GM18508 (cell line): ENCODE results near the gene SLC38A11.

Experiments
- ATAC-seq: cut with Tn5 transposase; IDR thresholded peaks from one replicate; pipeline ENCODE4 v1.9.1; 2021; ENCODE audit warnings: moderate number of reproducible peaks; ENCODE audit not compliant: insufficient read depth, unreplicated experiment

SLC38A11 gene

GRCh38 chr2:164972216-164972615 lies 16.9 kb upstream of the SLC38A11 start:
- ATAC-seq, result no peak

GRCh38 chr2:164969909-164970690 lies 14.8 kb upstream of the SLC38A11 start:
- ATAC-seq, result no peak

GRCh38 chr2:164967781-164968228 lies 12.5 kb upstream of the SLC38A11 start:
- no peak for ATAC-seq

DNA sequence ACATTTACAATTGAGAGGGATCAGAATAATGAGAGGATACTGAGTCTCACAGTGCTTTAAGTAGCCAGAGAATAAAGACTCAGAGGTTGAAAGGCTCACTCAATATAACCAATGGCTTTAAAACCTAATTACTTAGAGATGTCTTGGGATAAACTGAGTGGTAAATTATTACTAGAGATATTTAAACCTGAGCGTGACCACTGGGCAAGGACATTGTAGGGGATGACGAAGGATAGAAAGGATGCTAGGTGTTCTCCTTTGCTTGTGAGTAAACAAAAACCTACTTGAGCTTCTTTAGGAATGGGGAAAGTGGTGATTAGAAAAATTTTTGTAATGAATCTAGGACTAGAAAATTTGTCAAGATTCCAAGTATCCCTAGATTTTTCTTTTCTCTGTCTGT lies 12.0 kb upstream of the SLC38A11 start:
- no peak for ATAC-seq

GRCh38 chr2:164964700-164965099 lies 9.4 kb upstream of the SLC38A11 start:
- no peak for ATAC-seq

DNA sequence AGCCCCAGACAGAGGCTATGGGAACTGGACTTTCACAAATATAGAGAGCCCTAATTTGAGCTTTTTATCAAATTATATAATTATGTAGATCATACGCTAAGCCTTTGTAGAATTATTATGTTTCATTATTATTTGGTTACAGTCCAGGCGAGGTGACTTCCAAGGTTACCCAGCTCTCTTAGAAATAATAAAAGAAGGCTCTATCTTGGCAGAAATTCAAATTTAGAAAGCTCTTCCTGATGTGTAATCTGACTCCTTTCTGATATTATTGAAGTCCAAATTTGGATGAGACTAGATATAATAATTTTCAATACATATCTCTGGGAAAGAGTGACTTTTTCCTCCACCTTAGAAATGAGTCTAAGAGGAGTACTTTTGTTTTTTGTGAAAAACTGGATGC lies 4.8 kb upstream of the SLC38A11 start:
- no peak for ATAC-seq

GRCh38 chr2:164954186-164954585 lies 1.1 kb downstream of the SLC38A11 start:
- no peak for ATAC-seq

DNA sequence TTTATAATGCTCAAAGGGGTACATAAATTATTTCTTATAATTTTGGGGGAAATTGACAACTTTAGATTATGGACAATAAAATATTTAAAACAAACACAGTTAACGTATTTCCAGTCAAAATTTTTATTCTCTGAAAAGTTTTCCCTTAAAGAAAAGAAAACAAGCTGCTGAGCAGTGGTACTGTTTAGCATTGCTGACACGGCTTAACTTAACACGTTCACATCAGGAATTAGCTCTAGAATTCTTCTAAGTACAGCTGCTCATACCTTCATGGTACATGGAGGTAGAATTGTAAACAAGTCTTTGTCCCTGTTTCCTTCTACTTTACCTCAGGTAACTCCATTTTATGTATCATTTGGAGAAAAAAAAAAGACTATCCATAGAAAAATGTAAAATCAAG lies 2.0 kb downstream of the SLC38A11 start:
- no peak for ATAC-seq

GRCh38 chr2:164952057-164952702 lies 3.1 kb downstream of the SLC38A11 start:
- ATAC-seq, result no peak

DNA sequence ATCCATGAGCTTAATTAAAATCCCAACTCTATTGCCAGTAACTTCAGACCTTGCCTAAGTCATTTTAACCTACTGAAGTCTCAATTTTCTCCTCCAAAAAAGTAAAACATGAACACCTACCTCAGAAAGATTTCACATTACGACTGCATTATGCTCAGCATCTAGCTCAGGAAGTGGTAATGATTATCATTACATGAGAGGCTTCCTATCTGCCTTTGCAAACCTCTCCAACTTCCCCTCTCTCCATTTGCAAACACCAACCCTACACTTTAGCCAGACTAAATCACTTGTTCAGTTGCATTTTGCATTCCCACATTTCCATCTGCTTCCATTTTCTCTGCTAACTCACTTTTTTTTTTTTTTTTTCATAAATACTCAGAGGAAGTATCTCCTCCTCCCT lies 6.8 kb downstream of the SLC38A11 start:
- no peak for ATAC-seq

- ATAC-seq, result no peak
These were observed 8.0 kb downstream of the SLC38A11 start for GRCh38 chr2:164947281-164947680.

DNA sequence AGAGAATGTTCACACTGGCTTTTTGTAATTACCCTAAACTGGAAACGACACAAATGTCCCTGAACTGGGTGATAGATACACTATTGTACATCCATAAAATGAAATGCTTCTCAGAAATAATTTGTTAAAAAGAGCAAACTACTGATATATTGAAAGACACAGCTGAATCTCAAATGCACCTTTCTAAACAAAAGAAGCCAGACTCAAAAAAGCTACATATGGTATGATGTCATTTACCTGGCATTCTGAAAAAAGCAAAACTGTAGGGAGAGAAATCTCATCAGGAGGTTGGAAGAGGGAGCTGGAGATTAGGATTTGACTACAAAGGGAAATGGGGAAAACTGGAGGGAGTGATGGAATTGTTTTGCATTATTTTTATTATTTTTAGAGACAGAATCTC lies 12.0 kb downstream of the SLC38A11 start:
- no peak for ATAC-seq

DNA sequence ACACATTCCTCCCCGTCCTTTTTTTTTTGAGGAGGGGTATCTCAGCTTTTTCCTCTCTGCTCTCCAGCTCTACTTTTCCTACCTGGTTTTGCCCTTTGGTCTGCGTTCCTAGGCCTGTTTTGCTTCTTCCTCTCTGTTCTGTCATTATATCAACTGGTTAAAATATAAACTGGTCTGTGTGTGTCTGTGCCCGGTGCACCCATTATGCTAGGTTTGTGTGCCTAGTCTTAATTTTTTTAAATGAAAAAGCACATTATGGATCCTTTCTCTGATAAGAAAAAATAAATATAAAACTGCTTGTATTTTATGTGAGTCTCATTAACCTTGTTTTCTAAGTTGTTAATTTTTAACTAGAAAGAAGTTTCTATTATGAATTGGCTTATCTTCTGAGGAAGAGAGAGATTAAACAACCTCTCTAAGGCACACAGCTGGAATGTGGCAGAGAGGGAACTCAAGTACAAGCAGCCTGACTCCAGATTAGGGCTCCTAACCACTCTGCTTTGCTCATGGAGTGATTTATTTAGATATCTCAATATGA lies 17.4 kb downstream of the SLC38A11 start:
- ATAC-seq, result no peak

DNA sequence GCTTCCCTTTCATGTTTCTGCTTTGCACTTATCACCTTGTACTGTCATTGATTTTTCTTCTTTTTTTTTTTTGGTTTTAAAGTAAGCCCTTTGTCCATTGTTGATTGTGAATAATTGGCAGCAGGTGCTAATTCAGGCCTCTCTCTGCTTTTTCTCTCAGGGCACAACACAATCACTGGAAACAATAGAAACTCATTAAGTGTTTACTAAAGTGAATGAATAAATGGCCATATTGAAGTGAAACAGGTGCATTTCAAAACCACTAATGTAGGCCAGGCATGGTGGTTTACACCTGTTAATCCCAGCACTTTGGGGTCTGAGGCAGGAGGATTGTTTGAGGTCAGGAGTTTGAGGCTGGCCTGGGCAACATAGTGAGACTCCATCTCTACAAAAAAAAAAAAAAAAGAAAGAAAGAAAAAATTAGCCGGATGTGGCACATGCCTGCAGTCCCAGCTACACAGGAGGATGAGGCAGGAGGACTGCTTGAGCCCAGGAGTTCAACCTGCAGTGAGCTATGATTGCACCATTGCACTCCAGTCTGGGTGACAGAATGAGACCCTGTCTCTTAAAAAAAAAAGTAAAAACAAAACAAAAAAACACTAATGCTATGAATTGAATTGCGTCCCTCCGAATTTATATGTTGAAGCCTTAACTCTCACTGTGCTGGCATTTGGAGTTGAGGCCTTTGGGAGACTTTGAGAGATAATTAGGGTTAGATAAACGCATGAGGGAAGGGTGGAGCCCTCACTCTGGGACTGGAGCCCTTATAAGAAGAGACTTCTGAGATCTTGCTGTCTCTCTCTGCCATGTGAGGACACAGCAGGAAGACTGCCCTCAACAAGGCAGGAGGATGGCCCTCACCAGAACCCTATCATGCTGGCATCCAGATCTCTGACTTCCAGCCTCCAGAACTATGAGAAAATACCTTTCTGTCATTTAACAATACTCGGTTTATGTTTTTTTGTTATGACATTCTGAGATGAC lies 19.9 kb downstream of the SLC38A11 start:
- no peak for ATAC-seq

GRCh38 chr2:164934401-164935117 lies 20.8 kb downstream of the SLC38A11 start:
- ATAC-seq, result no peak

- ATAC-seq, result no peak
These were observed 21.6 kb downstream of the SLC38A11 start for GRCh38 chr2:164933671-164934189.

DNA sequence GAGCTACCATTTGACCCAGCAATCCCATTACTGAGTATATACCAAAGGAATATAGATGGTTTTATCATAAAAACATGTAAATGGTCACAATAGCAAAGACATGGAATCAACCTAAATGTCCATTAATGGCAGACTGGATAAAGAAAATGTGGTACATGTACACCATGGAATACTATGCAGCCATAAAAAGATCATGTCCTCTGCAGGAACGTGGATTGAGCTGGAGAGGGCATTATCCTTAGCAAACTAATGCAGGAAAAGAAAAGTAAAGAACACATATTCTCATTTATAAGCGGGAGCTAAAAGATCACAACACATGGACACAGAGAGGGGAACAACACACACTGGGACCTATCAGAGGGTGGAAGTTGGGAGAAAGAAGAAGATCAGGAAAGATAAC lies 22.9 kb downstream of the SLC38A11 start:
- no peak for ATAC-seq

GRCh38 chr2:164928101-164928673 lies 27.1 kb downstream of the SLC38A11 start:
- no peak for ATAC-seq

DNA sequence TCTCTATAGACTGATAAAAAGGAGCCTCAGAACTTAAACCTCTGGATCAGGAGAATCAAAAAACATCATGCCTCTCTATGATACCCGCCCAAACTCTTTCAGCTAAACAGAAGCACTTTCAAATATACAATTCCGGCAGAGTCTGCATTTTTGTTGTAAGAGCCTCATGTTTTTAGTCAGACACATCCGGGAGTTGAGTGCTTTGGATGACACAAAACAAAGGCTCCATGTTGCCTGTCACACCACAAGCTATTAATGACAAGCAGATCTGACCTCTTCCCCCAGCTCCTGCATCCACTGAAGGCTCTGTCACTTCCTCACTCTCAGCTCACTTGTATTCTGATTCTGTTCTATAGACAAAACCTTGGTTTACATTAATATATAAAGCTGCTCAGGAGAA lies 33.2 kb downstream of the SLC38A11 start:
- no peak for ATAC-seq
